ENCODE measurements around the gene TCF12. TPM values are rescaled to one million over a fixed set of nuclear protein-coding genes. Genes with fewer than 3 reads are reported as not detected.

TCF12 gene
- total RNA-seq, 1 donor from 2014 or later = 123 TPM

- Mint-ChIP-seq H3K36me3 (ENCODE audit: low read depth, unreplicated experiment) (peaks cover 17% of the 10 kb centered on the region), H3K4me1 (ENCODE audit: unreplicated experiment) (peaks cover 22% of the 10 kb centered on the region), H3K27ac (ENCODE audit: unreplicated experiment) (peak overlapping the region; percentile 64), H3K9me3 (ENCODE audit: unreplicated experiment) (no peaks in the 10 kb centered on the region), H3K4me3 (ENCODE audit: unreplicated experiment) (no peak overlapping the region), H3K27me3 (ENCODE audit: unreplicated experiment) (peaks cover 15% of the 10 kb centered on the region)
- no peak for TF ChIP-seq CTCF (IDR thresholded peaks at IDR 0.05; ENCODE audit: unreplicated experiment)
- DNase-seq (ENCODE audit: low spot score) = no peak
Observed at GRCh38 chr15:57296473-57297162, 378.2 kb downstream of the TCF12 start.

GRCh38 chr15:57297163-57297593 is 378.7 kb downstream of the TCF12 start:
- Mint-ChIP-seq H3K9me3 (ENCODE audit: unreplicated experiment) (no peaks in the 10 kb centered on the region), H3K27ac (ENCODE audit: unreplicated experiment) (peak overlapping the region; percentile 48), H3K4me1 (ENCODE audit: unreplicated experiment) (peaks cover 22% of the 10 kb centered on the region), H3K36me3 (ENCODE audit: low read depth, unreplicated experiment) (peaks cover 11% of the 10 kb centered on the region), H3K4me3 (ENCODE audit: unreplicated experiment) (peak overlapping the region; percentile 51), H3K27me3 (ENCODE audit: unreplicated experiment) (peaks cover 15% of the 10 kb centered on the region)
- TF ChIP-seq CTCF (IDR thresholded peaks at IDR 0.05; ENCODE audit: unreplicated experiment) = no peak
- DNase-seq (ENCODE audit: low spot score) = no peak

GRCh38 chr15:57297630-57298029 is 379.2 kb downstream of the TCF12 start:
- TF ChIP-seq CTCF (IDR thresholded peaks at IDR 0.05; ENCODE audit: unreplicated experiment) = no peak
- DNase-seq (ENCODE audit: low spot score) = no peak
- Mint-ChIP-seq H3K27me3 (ENCODE audit: unreplicated experiment) (peaks cover 15% of the 10 kb centered on the region), H3K4me1 (ENCODE audit: unreplicated experiment) (peaks cover 24% of the 10 kb centered on the region), H3K4me3 (ENCODE audit: unreplicated experiment) (peak overlapping the region; percentile 51), H3K27ac (ENCODE audit: unreplicated experiment) (peak overlapping the region; percentile 48), H3K9me3 (ENCODE audit: unreplicated experiment) (no peaks in the 10 kb centered on the region), H3K36me3 (ENCODE audit: low read depth, unreplicated experiment) (peaks cover 11% of the 10 kb centered on the region)

GRCh38 chr15:57298204-57298603 is 379.8 kb downstream of the TCF12 start:
- Mint-ChIP-seq H3K27ac (ENCODE audit: unreplicated experiment) (no peak overlapping the region), H3K9me3 (ENCODE audit: unreplicated experiment) (no peaks in the 10 kb centered on the region), H3K27me3 (ENCODE audit: unreplicated experiment) (peaks cover 13% of the 10 kb centered on the region), H3K4me1 (ENCODE audit: unreplicated experiment) (peaks cover 30% of the 10 kb centered on the region), H3K4me3 (ENCODE audit: unreplicated experiment) (no peak overlapping the region), H3K36me3 (ENCODE audit: low read depth, unreplicated experiment) (peaks cover 11% of the 10 kb centered on the region)
- no peak for DNase-seq (ENCODE audit: low spot score)
- no peak for TF ChIP-seq CTCF (IDR thresholded peaks at IDR 0.05; ENCODE audit: unreplicated experiment)

GRCh38 chr15:57298843-57299550 is 380.6 kb downstream of the TCF12 start:
- H3K9me3 Mint-ChIP-seq (ENCODE audit: unreplicated experiment) = no peaks in the 10 kb centered on the region
- no peak for TF ChIP-seq CTCF (IDR thresholded peaks at IDR 0.05; ENCODE audit: unreplicated experiment)
- peak overlapping the region; percentile 28 for H3K4me3 Mint-ChIP-seq (ENCODE audit: unreplicated experiment)
- H3K27me3 Mint-ChIP-seq (ENCODE audit: unreplicated experiment) = peaks cover 11% of the 10 kb centered on the region
- no peak for DNase-seq (ENCODE audit: low spot score)
- H3K4me1 Mint-ChIP-seq (ENCODE audit: unreplicated experiment) = peaks cover 30% of the 10 kb centered on the region
- H3K36me3 Mint-ChIP-seq (ENCODE audit: low read depth, unreplicated experiment) = peaks cover 11% of the 10 kb centered on the region
- no peak overlapping the region for H3K27ac Mint-ChIP-seq (ENCODE audit: unreplicated experiment)
